ENCODE measurements around the gene TWSG1.
"Not testable (repeated sequence)": the region's sequence is repeated elsewhere in the genome, so short reads cannot be mapped to it uniquely, and the experiment has no call there.

TWSG1 gene

GRCh38 chr18:9392726-9393125 is 58.2 kb downstream of the TWSG1 start:
- DNase-seq (ENCODE audit: low spot score): no peak

- no peak for DNase-seq (ENCODE audit: low spot score)
Measured at GRCh38 chr18:9394046-9394445, 59.5 kb downstream of the TWSG1 start.

GRCh38 chr18:9400197-9400596 is 65.6 kb downstream of the TWSG1 start:
- no peak for DNase-seq (ENCODE audit: low spot score)

- no peak for DNase-seq (ENCODE audit: low spot score)
Measured at GRCh38 chr18:9401176-9401575, 66.6 kb downstream of the TWSG1 start.

GRCh38 chr18:9402358-9403007 is 67.9 kb downstream of the TWSG1 start:
- DNase-seq (ENCODE audit: low spot score): not testable (repeated sequence)

- DNase-seq (ENCODE audit: low spot score): no peak
Measured at GRCh38 chr18:9403795-9404564, 69.4 kb downstream of the TWSG1 start.

GRCh38 chr18:9404565-9405060 is 70.0 kb downstream of the TWSG1 start:
- no peak for DNase-seq (ENCODE audit: low spot score)

- no peak for DNase-seq (ENCODE audit: low spot score)
Measured at GRCh38 chr18:9405130-9405529, 70.6 kb downstream of the TWSG1 start.

GRCh38 chr18:9405977-9406376 is 71.4 kb downstream of the TWSG1 start:
- DNase-seq (ENCODE audit: low spot score): no peak

- DNase-seq (ENCODE audit: low spot score): no peak
Measured at GRCh38 chr18:9410515-9410914, 75.9 kb downstream of the TWSG1 start.

- no peak for DNase-seq (ENCODE audit: low spot score)
Measured at GRCh38 chr18:9413576-9413975, 79.0 kb downstream of the TWSG1 start.

GRCh38 chr18:9416563-9417072 is 82.0 kb downstream of the TWSG1 start:
- DNase-seq (ENCODE audit: low spot score): no peak

- no peak for DNase-seq (ENCODE audit: low spot score)
Measured at GRCh38 chr18:9417073-9417851, 82.7 kb downstream of the TWSG1 start.

- no peak for DNase-seq (ENCODE audit: low spot score)
Measured at GRCh38 chr18:9418047-9418690, 83.6 kb downstream of the TWSG1 start.

- DNase-seq (ENCODE audit: low spot score): no peak
Measured at GRCh38 chr18:9419956-9420631, 85.5 kb downstream of the TWSG1 start.

GRCh38 chr18:9421096-9421900 is 86.7 kb downstream of the TWSG1 start:
- no peak for DNase-seq (ENCODE audit: low spot score)

- DNase-seq (ENCODE audit: low spot score): no peak
Measured at GRCh38 chr18:9421901-9422327, 87.3 kb downstream of the TWSG1 start.

GRCh38 chr18:9422816-9423519 is 88.4 kb downstream of the TWSG1 start:
- DNase-seq (ENCODE audit: low spot score): no peak

GRCh38 chr18:9423648-9424047 is 89.1 kb downstream of the TWSG1 start:
- DNase-seq (ENCODE audit: low spot score): not testable (repeated sequence)

- DNase-seq (ENCODE audit: low spot score): not testable (repeated sequence)
Measured at GRCh38 chr18:9424235-9424634, 89.7 kb downstream of the TWSG1 start.

Data from putamen (tissue), 1 donor.